ENCODE data around the gene ALDH1A1. TPM values are rescaled to one million over a fixed set of nuclear protein-coding genes. Genes with fewer than 3 reads are reported as not detected.
"Not testable (repeated sequence)": the region's sequence is repeated elsewhere in the genome, so short reads cannot be mapped to it uniquely, and the experiment has no call there.

The ALDH1A1 gene
- total RNA-seq, 1 experiment from 2014 or later, result 0.14 TPM

DNA sequence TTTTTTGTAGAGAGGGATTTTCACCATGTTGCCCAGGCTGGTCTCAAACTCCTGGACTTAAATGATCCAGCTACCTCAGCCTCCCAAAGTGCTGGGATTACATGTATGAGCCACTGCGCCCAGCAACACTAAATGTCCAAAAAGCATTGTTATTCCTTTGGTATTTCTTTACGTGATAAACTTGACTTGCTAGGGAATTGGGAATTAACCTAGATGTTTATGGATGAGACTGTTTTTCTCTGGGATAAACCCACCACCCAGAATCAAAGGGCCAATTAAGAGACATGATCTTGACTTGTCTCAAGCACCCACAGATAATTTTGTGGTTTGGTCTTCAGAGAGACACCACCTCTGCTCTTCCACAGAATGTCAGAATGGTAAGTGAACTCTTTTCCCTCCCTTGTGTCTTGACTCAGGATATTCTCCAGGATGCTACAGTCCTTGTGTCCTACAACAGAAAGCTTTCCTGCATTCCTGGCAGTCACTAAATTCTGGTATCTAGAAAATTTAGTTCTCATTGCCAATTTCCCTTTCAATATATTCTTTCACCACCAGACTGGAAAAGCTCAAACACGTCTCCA lies 55.7 kb downstream of the ALDH1A1 start:
- no peak for DNase-seq (ENCODE audit: low read depth)

DNA sequence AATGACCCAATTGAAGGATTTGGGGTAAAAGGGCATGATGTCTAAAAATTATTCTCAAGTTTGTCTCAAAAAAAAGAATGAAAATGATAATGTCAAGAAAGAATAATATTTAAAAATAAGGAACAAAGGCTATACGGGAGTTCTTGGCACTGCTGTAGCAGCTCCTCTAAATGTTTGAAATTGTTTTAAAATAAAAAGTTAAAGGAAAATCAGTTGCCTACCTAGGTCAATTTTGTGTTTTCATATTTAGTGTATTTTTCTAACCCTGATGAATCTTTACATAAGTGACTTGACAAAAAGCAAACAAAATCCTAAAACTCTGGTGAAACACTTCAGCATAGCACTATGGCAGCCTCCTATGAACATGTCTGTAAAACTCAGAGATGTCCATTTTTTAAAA lies 56.4 kb downstream of the ALDH1A1 start:
- no peak for DNase-seq (ENCODE audit: low read depth)

DNA sequence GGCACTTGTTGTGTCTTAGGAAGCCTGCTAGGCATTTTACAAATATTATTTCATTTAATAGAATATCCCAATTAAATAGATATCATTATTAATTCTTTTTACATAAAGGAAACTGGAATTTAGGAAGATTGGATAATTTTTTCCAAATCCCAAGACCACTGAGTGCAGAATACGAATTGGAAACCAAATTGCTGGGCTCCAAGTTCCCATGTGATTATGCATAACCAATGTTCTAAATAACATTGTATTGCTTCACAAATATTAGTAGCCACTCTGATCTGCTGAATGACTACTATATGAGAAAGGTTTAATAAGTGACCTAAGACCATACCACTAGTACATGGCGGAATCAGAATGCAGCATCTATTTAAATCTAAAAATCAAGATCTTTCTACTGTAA lies 57.7 kb downstream of the ALDH1A1 start:
- no peak for DNase-seq (ENCODE audit: low read depth)

- DNase-seq (ENCODE audit: low read depth), result peak; percentile 83
These were observed 58.5 kb downstream of the ALDH1A1 start for GRCh38 chr9:72894342-72894741.

- no peak for DNase-seq (ENCODE audit: low read depth)
These were observed 59.4 kb downstream of the ALDH1A1 start for GRCh38 chr9:72893437-72893836.

DNA sequence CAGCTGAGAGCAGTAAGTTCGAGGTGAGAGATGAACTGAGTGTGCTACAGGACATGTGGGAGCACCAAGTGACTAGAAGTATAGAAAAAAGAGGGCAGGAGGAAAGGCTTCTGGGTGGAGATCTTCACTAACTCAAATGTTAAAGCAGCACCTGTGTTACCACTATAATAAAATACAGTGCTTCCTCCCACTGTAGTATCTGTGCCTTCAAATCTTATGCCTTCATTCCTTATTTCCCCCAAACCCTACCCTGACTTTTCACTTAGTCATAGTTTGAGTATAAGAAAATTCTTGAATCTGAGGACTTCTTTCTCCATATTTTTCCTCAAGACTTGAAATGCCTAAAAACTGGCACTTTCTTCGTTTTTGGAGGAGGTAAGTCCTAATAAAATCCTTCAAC lies 61.8 kb downstream of the ALDH1A1 start:
- no peak for DNase-seq (ENCODE audit: low read depth)

- DNase-seq (ENCODE audit: low read depth), result no peak
These were observed 63.9 kb downstream of the ALDH1A1 start for GRCh38 chr9:72888943-72889342.

GRCh38 chr9:72888067-72888466 lies 64.8 kb downstream of the ALDH1A1 start:
- no peak for DNase-seq (ENCODE audit: low read depth)

- DNase-seq (ENCODE audit: low read depth), result no peak
These were observed 66.5 kb downstream of the ALDH1A1 start for GRCh38 chr9:72886386-72886785.

GRCh38 chr9:72884508-72884907 lies 68.3 kb downstream of the ALDH1A1 start:
- no peak for DNase-seq (ENCODE audit: low read depth)

DNA sequence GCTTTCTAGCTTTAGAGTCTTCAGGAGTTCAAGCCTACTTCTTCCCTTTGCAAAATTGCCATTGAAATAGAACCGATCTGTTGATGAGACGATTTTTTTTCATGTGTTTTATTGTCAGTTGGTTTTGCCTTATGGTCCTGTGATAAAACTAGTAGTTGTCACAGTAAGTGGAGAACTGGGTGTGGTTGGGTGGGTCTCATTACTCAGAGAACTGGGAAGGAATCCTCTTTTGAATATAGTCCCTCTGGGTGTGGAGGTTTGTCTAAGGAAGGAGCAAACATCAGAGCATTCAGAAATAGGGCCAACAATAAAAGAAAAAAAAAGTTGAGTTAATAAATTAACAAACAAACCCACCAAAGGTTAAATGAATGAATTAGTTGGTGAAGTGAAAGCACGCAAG lies 69.0 kb downstream of the ALDH1A1 start:
- DNase-seq (ENCODE audit: low read depth), result no peak

DNA sequence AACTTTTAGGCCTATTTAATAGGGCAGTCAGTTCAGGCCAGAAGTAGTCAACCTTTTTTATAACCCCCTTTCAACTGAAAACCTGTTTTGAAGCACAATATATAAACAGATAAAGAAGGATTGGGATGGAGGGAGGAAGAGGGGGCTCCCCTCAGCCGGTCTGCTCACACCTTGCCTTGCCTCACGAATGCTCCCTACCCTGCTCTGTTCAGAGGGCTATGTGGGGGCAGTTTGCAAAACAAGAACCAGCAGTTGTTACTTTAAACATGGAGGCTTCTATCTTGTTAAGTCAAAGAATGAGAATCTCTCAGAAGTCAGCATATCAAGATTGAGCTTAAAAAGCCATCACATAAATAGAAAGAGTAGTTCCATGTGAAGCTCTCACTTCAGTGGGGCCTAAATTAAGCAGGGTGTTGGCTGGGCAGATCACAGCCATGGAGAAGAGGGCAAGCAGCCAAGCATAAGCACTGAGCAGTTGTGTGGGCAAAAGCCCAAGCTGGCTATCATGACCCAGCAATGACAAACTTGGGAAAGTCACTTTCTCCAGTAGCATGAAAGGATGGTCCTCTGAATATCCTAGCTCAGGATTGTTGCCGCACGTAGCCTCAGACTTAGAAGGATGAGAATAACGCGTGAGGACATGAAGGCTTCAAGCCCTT lies 70.6 kb downstream of the ALDH1A1 start:
- DNase-seq (ENCODE audit: low read depth), result no peak

- DNase-seq (ENCODE audit: low read depth), result no peak
These were observed 72.0 kb downstream of the ALDH1A1 start for GRCh38 chr9:72880821-72881220.

GRCh38 chr9:72875221-72875620 lies 77.6 kb downstream of the ALDH1A1 start:
- DNase-seq (ENCODE audit: low read depth), result no peak

DNA sequence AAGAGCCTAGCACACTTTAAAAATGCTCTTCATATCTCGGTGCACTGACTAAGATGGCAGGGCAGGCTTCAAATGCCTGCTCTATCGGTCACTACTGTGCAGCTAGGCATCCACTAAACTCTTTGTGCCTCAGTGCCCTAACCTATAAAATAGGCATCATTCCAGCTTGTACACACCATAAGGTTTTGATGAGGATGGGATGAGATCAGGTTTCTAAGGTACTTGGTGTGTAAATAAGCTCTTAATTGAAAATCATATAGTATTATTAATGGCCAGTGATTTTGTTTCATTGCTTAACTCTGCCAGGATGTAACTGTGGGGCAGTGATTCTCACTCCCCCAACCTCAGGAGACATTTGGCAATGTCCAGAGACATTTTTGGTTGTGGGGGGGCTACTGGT lies 78.5 kb downstream of the ALDH1A1 start:
- no peak for DNase-seq (ENCODE audit: low read depth)

- DNase-seq (ENCODE audit: low read depth), result no peak
These were observed 79.4 kb downstream of the ALDH1A1 start for GRCh38 chr9:72873456-72873855.

GRCh38 chr9:72872718-72873117 lies 80.1 kb downstream of the ALDH1A1 start:
- DNase-seq (ENCODE audit: low read depth), result no peak

GRCh38 chr9:72871685-72872084 lies 81.2 kb downstream of the ALDH1A1 start:
- DNase-seq (ENCODE audit: low read depth), result peak; percentile 26

- no peak for DNase-seq (ENCODE audit: low read depth)
These were observed 88.5 kb downstream of the ALDH1A1 start for GRCh38 chr9:72864327-72864726.

DNA sequence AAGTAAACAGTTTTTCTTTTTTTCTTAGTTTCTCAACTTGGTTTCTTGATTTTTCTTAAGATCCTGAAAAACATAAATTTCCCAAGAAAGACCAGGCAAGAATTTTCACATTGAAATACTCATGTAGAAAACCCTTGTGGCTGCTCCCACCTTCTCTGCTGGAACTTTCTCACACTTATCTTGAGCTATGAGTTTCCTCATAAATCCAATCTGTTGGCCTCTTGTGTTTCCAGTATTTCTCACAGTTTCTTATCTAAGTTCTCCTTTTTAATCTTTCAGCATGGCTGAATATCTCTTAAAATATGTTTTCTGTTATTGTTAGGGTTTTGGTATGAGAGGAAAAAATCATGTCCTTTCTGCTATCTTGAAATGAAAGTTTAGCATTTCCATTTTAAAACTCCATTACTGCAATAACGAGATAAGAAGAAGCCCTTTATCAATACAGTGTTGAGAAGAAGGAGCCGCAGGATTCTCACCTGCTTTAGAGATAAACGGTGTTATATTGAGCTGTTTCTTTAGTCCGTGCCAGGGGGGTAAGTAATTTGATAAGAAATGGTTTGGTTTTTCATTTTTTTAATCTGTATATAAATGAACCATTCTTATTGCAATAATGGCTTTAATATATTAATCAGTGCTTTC lies 89.3 kb downstream of the ALDH1A1 start:
- no peak for DNase-seq (ENCODE audit: low read depth)

DNA sequence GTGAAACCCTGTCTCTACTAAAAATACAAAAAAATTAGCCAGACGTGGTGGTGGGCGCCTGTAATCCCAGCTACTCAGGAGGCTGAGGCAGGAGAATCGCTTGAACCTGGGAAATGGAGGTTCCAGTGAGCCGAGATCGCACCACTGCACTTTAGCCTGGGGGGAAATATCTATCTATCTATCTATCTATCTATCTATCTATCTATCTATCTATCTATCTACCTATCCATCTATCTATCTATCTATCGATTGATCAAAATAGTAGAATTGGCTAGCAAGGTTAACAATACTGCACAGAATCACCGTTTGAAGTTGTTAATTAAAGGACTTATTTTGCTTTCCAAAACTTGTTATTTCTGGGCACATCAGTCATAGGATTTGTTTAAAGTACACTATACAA lies 90.1 kb downstream of the ALDH1A1 start:
- not testable (repeated sequence) for DNase-seq (ENCODE audit: low read depth)

- DNase-seq (ENCODE audit: low read depth), result no peak
These were observed 94.6 kb downstream of the ALDH1A1 start for GRCh38 chr9:72858089-72858912.

Data from HT1080 (cell line).